ENCODE results near the gene CNTN5.

CNTN5 gene

DNA sequence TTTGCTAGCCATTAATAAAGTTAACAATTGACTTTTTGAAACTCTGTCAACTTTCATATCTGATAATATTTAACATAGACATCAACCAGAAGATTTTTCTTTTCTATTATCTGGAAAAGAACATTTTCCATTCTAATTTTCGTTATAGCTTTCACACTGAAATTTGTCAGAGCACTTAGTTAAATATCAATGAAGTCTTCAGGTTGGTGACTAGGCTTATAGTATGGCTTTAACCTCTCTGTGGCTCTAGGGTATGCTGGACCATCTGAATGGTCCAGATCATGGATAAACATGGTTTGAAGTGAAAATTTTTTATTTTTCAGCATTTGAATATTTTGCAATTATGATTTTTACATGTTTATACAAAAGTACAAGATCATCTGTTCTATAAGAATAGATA lies 548.1 kb downstream of the CNTN5 start (continued):
- TF ChIP-seq ZNF629 (tag by site-specific recombination; IDR thresholded peaks at IDR 0.05) (no peak), BCL11A (tag by site-specific recombination; IDR thresholded peaks at IDR 0.05; ENCODE audit: low read depth) (no peak), ZNF248 (tag by site-specific recombination; IDR thresholded peaks at IDR 0.05) (no peak), ZEB2 (tag by site-specific recombination; IDR thresholded peaks at IDR 0.05) (no peak), ZNF202 (tag by site-specific recombination; IDR thresholded peaks at IDR 0.05; ENCODE audit: borderline replicate concordance) (no peak), OSR2 (tag by site-specific recombination; IDR thresholded peaks at IDR 0.05) (no peak), ZNF549 (tag by site-specific recombination; IDR thresholded peaks at IDR 0.05) (no peak), ZNF433 (tag by site-specific recombination; IDR thresholded peaks at IDR 0.05; ENCODE audit: low read depth) (no peak)
- TF ChIP-seq, protein P1, sequence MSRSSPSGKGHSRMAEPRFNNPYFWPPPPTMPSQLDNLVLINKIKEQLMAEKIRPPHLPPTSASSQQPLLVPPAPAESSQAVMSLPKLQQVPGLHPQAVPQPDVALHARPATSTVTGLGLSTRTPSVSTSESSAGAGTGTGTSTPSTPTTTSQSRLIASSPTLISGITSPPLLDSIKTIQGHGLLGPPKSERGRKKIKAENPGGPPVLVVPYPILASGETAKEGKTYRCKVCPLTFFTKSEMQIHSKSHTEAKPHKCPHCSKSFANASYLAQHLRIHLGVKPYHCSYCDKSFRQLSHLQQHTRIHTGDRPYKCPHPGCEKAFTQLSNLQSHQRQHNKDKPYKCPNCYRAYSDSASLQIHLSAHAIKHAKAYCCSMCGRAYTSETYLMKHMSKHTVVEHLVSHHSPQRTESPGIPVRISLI (tag by site-specific recombination; IDR thresholded peaks at IDR 0.05) = no peak
- TF ChIP-seq, protein P2, sequence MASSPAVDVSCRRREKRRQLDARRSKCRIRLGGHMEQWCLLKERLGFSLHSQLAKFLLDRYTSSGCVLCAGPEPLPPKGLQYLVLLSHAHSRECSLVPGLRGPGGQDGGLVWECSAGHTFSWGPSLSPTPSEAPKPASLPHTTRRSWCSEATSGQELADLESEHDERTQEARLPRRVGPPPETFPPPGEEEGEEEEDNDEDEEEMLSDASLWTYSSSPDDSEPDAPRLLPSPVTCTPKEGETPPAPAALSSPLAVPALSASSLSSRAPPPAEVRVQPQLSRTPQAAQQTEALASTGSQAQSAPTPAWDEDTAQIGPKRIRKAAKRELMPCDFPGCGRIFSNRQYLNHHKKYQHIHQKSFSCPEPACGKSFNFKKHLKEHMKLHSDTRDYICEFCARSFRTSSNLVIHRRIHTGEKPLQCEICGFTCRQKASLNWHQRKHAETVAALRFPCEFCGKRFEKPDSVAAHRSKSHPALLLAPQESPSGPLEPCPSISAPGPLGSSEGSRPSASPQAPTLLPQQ (tag by site-specific recombination; IDR thresholded peaks at IDR 0.05) = no peak
- TF ChIP-seq, protein P3, sequence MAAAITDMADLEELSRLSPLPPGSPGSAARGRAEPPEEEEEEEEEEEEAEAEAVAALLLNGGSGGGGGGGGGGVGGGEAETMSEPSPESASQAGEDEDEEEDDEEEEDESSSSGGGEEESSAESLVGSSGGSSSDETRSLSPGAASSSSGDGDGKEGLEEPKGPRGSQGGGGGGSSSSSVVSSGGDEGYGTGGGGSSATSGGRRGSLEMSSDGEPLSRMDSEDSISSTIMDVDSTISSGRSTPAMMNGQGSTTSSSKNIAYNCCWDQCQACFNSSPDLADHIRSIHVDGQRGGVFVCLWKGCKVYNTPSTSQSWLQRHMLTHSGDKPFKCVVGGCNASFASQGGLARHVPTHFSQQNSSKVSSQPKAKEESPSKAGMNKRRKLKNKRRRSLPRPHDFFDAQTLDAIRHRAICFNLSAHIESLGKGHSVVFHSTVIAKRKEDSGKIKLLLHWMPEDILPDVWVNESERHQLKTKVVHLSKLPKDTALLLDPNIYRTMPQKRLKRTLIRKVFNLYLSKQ (tag by site-specific recombination; IDR thresholded peaks at IDR 0.05; ENCODE audit: borderline replicate concordance) = no peak

DNA sequence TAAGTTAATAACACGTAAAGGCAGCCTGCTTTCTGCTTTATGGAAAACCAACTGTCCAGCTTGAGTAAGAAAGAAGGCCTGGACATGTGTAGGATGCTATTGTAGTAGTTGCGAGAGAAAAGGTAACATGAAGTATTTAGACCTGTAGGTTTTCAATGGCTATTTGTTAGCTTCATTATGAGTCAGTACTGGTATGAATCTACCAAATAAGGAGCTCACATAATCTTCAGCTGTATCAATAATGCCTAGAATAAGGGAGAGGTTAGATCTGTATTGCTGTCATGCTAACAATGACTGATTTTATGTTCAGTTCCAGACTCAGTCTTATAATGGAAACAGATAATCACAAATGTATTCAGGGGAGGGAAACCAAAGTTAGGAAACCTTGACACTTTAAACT lies 550.3 kb downstream of the CNTN5 start:
- Histone ChIP-seq H3K27ac (ENCODE audit: extremely low read depth, low read depth, low read length) (no peak overlapping the region), H3K36me3 (ENCODE audit: control insufficient read depth in 2 of 2, insufficient read depth in 1 of 2, low read length in 2 of 2) (no peaks in the 10 kb centered on the region), H3K9me3 (ENCODE audit: control insufficient read depth, insufficient read depth, low read depth, low read length) (no peaks in the 10 kb centered on the region), H3K4me1 (ENCODE audit: control insufficient read depth, insufficient read depth, low read length) (no peaks in the 10 kb centered on the region), H3K4me3 (ENCODE audit: low read depth, low read length) (no peak overlapping the region)
- POLR2A ChIA-PET = no interaction called here
- TF ChIP-seq ZNF394 (tag by site-specific recombination; IDR thresholded peaks at IDR 0.05; ENCODE audit: borderline replicate concordance) (no peak), OSR2 (tag by site-specific recombination; IDR thresholded peaks at IDR 0.05) (no peak), GLI4 (tag by site-specific recombination; IDR thresholded peaks at IDR 0.05) (no peak), ZNF391 (tag by site-specific recombination; IDR thresholded peaks at IDR 0.05; ENCODE audit: borderline replicate concordance, low read depth) (no peak), ZNF214 (tag by site-specific recombination; IDR thresholded peaks at IDR 0.05; ENCODE audit: borderline replicate concordance) (no peak), ZNF324 (tag by site-specific recombination; IDR thresholded peaks at IDR 0.05) (no peak)
- TF ChIP-seq, protein P2 (tag by site-specific recombination; IDR thresholded peaks at IDR 0.05) = no peak
- TF ChIP-seq, protein P4, sequence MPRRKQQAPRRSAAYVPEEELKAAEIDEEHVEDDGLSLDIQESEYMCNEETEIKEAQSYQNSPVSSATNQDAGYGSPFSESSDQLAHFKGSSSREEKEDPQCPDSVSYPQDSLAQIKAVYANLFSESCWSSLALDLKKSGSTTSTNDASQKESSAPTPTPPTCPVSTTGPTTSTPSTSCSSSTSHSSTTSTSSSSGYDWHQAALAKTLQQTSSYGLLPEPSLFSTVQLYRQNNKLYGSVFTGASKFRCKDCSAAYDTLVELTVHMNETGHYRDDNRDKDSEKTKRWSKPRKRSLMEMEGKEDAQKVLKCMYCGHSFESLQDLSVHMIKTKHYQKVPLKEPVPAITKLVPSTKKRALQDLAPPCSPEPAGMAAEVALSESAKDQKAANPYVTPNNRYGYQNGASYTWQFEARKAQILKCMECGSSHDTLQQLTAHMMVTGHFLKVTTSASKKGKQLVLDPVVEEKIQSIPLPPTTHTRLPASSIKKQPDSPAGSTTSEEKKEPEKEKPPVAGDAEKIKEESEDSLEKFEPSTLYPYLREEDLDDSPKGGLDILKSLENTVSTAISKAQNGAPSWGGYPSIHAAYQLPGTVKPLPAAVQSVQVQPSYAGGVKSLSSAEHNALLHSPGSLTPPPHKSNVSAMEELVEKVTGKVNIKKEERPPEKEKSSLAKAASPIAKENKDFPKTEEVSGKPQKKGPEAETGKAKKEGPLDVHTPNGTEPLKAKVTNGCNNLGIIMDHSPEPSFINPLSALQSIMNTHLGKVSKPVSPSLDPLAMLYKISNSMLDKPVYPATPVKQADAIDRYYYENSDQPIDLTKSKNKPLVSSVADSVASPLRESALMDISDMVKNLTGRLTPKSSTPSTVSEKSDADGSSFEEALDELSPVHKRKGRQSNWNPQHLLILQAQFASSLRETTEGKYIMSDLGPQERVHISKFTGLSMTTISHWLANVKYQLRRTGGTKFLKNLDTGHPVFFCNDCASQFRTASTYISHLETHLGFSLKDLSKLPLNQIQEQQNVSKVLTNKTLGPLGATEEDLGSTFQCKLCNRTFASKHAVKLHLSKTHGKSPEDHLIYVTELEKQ (tag by site-specific recombination; IDR thresholded peaks at IDR 0.05; ENCODE audit: borderline replicate concordance) = no peak
- CTCF ChIA-PET = no interaction called here

All from HEK293 (cell line).